ENCODE data around the gene CCDC61. TPM values are rescaled to one million over a fixed set of nuclear protein-coding genes. Genes with fewer than 3 reads are reported as not detected.
A peak's percentile ranks its signal among the peaks of the same experiment; 100 is the strongest.

Gene CCDC61
- total and polyA plus RNA-seq, 2 donors (not counting 1 experiment from before 2014, with no cell fraction given) = 20.6 to 30.1 TPM

- H4K20me1 ChIP-seq (ENCODE audit: control insufficient read depth, insufficient read depth, low read length, poor library complexity, severe bottlenecking) = no peaks in the 10 kb centered on the region
- peaks cover 26% of the 10 kb centered on the region for H3K27me3 Mint-ChIP-seq
- no peak overlapping the region for H3K9ac ChIP-seq (ENCODE audit: low read length)
- intact Hi-C loops (cut with micrococcal nuclease) = no loop called here
- CTCF ChIA-PET = interaction anchor here (1.3 kb wide), 1 partner anchor 12 kb away, joined by 4 read pairs; no protein-coding TSS in a partner anchor
- no peak overlapping the region for H3K27ac ChIP-seq (ENCODE audit: low read length in 2 of 2)
- no peaks in the 10 kb centered on the region for H3K36me3 ChIP-seq (replicated peaks in 1 of 2; ENCODE audit: control extremely low read depth in 1 of 2, control insufficient read depth in 1 of 2, extremely low read depth in 1 of 2, insufficient read depth in 2 of 2, low read length in 1 of 2)
- H3K27me3 ChIP-seq (replicated peaks in 1 of 4; ENCODE audit: control extremely low read depth in 1 of 4, control insufficient read depth in 3 of 4, insufficient read depth in 4 of 4, low read length in 3 of 4) = peaks cover 0 to 21% (median 15%) of the 10 kb centered on the region in 4 experiments
- H3K9me3 ChIP-seq (ENCODE audit: control extremely low read depth in 1 of 3, control insufficient read depth in 2 of 3, insufficient read depth in 1 of 3, low read length in 2 of 3) = peaks cover 0 to 9% (median 0%) of the 10 kb centered on the region in 3 donors
- POLR2A ChIA-PET = no interaction called here
- 67% methylated on average over 12 of the region's 12 CpGs for WGBS (ENCODE audit: insufficient coverage)
- ATAC-seq (ENCODE audit: low read depth) (no peak), DNase-seq (no peak)
- no peak overlapping the region for H3K4me2 ChIP-seq (replicated peaks; ENCODE audit: low read depth, low read length, poor library complexity, severe bottlenecking)
- H3K4me3 Mint-ChIP-seq = no peak overlapping the region
- H3K4me1 ChIP-seq (ENCODE audit: control insufficient read depth in 2 of 2, insufficient read depth in 2 of 2, low read length in 2 of 2) = peaks cover 0 to 2% of the 10 kb centered on the region in 2 donors
- H3K4me3 ChIP-seq (ENCODE audit: control extremely low read depth in 1 of 5, extremely low read depth in 1 of 5, insufficient read depth in 1 of 5, low read depth in 2 of 5, low read length in 4 of 5) = no peak overlapping the region
- H3K4me1 Mint-ChIP-seq = no peaks in the 10 kb centered on the region
- no peak overlapping the region for H3K27ac Mint-ChIP-seq
- H3K79me2 ChIP-seq (ENCODE audit: control insufficient read depth, insufficient read depth, low read length) = no peaks in the 10 kb centered on the region
- TF ChIP-seq EZH2 (IDR thresholded peaks at IDR 0.05; ENCODE audit: borderline replicate concordance, insufficient read depth, low read depth, low read length, poor library complexity, severe bottlenecking) (no peak), CTCF (IDR thresholded peaks at IDR 0.05) (no peak)
- H3K9me3 Mint-ChIP-seq (ENCODE audit: insufficient read depth) = no peaks in the 10 kb centered on the region
- H2AFZ ChIP-seq (ENCODE audit: insufficient read depth, low read depth, low read length, poor library complexity, severe bottlenecking) = no peak overlapping the region
Observed at GRCh38 chr19:46022061-46022430, 26.8 kb downstream of the CCDC61 start.

GRCh38 chr19:46022431-46023310, 27.4 kb downstream of the CCDC61 start, which contains the start of gene PGLYRP1:
Gene PGLYRP1 (minus strand): TSS chr19:46023053. CDS start chr19:46023021, 32 bp downstream.
- no peak within 1 kb of the TSS for H2AFZ ChIP-seq (ENCODE audit: insufficient read depth, low read depth, low read length, poor library complexity, severe bottlenecking)
- intact Hi-C loops (cut with micrococcal nuclease) = no loop called here

More at GRCh38 chr19:46022431-46023310, 27.4 kb downstream of the CCDC61 start, which contains the start of gene PGLYRP1:
- ATAC-seq (ENCODE audit: low read depth) = no peak
- ChIA-PET POLR2A (no interaction called here), CTCF (no interaction called here)
- no peak for DNase-seq
- Mint-ChIP-seq H3K4me1 (no peaks in the 10 kb centered on the region), H3K27ac (no peak within 1 kb of the TSS), H3K4me3 (no peak within 1 kb of the TSS), H3K9me3 (ENCODE audit: insufficient read depth) (no peaks in the 10 kb centered on the region), H3K27me3 (peaks cover 26% of the 10 kb centered on the region)
- Histone ChIP-seq H3K79me2 (ENCODE audit: control insufficient read depth, insufficient read depth, low read length) (no peaks in the 10 kb centered on the region), H3K27me3 (replicated peaks in 1 of 4; ENCODE audit: control extremely low read depth in 1 of 4, control insufficient read depth in 3 of 4, insufficient read depth in 4 of 4, low read length in 3 of 4) (peaks cover 0 to 22% (median 16%) of the 10 kb centered on the region in 4 experiments), H3K27ac (ENCODE audit: low read length in 2 of 2) (no peak within 1 kb of the TSS), H3K36me3 (replicated peaks in 1 of 2; ENCODE audit: control extremely low read depth in 1 of 2, control insufficient read depth in 1 of 2, extremely low read depth in 1 of 2, insufficient read depth in 2 of 2, low read length in 1 of 2) (no peaks in the 10 kb centered on the region), H3K9me3 (ENCODE audit: control extremely low read depth in 1 of 3, control insufficient read depth in 2 of 3, insufficient read depth in 1 of 3, low read length in 2 of 3) (peaks cover 0 to 9% (median 0%) of the 10 kb centered on the region in 3 donors), H3K9ac (ENCODE audit: low read length) (no peak within 1 kb of the TSS), H4K20me1 (ENCODE audit: control insufficient read depth, insufficient read depth, low read length, poor library complexity, severe bottlenecking) (no peaks in the 10 kb centered on the region), H3K4me2 (replicated peaks; ENCODE audit: low read depth, low read length, poor library complexity, severe bottlenecking) (no peak within 1 kb of the TSS), H3K4me3 (ENCODE audit: control extremely low read depth in 1 of 5, extremely low read depth in 1 of 5, insufficient read depth in 1 of 5, low read depth in 2 of 5, low read length in 4 of 5) (peak within 1 kb of the TSS in 1 of 5 experiments; percentile 9), H3K4me1 (ENCODE audit: control insufficient read depth in 2 of 2, insufficient read depth in 2 of 2, low read length in 2 of 2) (no peaks in the 10 kb centered on the region)
- TF ChIP-seq EZH2 (IDR thresholded peaks at IDR 0.05; ENCODE audit: borderline replicate concordance, insufficient read depth, low read depth, low read length, poor library complexity, severe bottlenecking) (no peak), CTCF (IDR thresholded peaks at IDR 0.05) (no peak)
- WGBS (ENCODE audit: insufficient coverage) = 39% methylated on average over 45 of the region's 47 CpGs

All from B cell (primary cell).